SJSA1 (cell line): Measurements from ENCODE around the gene HS3ST5. TPM values are rescaled to one million over a fixed set of nuclear protein-coding genes. Genes with fewer than 3 reads are reported as not detected.
"Not testable (repeated sequence)": the region's sequence is repeated elsewhere in the genome, so short reads cannot be mapped to it uniquely, and the experiment has no call there.

Source experiments
- DNase-seq, 2 experiments: peaks; one replicate each; pipeline ENCODE4 v3.0.0-alpha.2; 2015 to 2020; ENCODE audit warnings: low spot score in 2 of 2, low read depth in 1 of 2
- H3K27ac ChIP-seq: fragments of 250-450 bp; sonication (Bioruptor Pico); 2 replicates; pipeline ENCODE4 v1.5.1; 2020; ENCODE audit warnings: mild to moderate bottlenecking, moderate library complexity
- H3K27me3 ChIP-seq: fragments of 250-450 bp; sonication (Bioruptor Pico); replicated peaks from 2 replicates; pipeline ENCODE4 v1.5.1; 2020; ENCODE audit warnings: mild to moderate bottlenecking, moderate library complexity
- H3K36me3 ChIP-seq: fragments of 250-450 bp; sonication (Bioruptor Pico); 2 replicates; pipeline ENCODE4 v1.5.1; 2020; ENCODE audit warnings: mild to moderate bottlenecking
- H3K4me1 ChIP-seq: fragments of 250-450 bp; sonication (Bioruptor Pico); replicated peaks from 2 replicates; pipeline ENCODE4 v1.6.1; 2021; ENCODE audit warnings: mild to moderate bottlenecking
- H3K4me3 ChIP-seq: fragments of 250-450 bp; sonication (Bioruptor Pico); 2 replicates; pipeline ENCODE4 v1.5.1; 2020; ENCODE audit warnings: mild to moderate bottlenecking
- H3K9me3 ChIP-seq: fragments of 250-450 bp; sonication (Bioruptor Pico); replicated peaks from 2 replicates; pipeline ENCODE4 v1.5.1; 2020; ENCODE audit warnings: mild to moderate bottlenecking
- total RNA-seq: library from RNA; depleted of rRNA; stranded (reverse); fragments of >200 nt; shearing (Covaris generic); gene quantifications from 2 replicates; pipeline ENCODE4 v1.2.3, GENCODE V29; 2014

HS3ST5 gene
- total RNA-seq, 1 experiment from 2014 or later, result 2.9 TPM

GRCh38 chr6:114033606-114034005 is 309.2 kb downstream of the HS3ST5 start:
- no peaks in the 10 kb centered on the region; the same call in 1 of the 2 replicates for H3K36me3 ChIP-seq
- H3K9me3 ChIP-seq, result no peaks in the 10 kb centered on the region
- H3K4me1 ChIP-seq, result peaks cover 24% of the 10 kb centered on the region
- H3K4me3 ChIP-seq, result no peak overlapping the region
- DNase-seq, result peak in 1 of 2 experiments; percentile 20
- H3K27ac ChIP-seq, result peak overlapping the region; percentile 46
- no peaks in the 10 kb centered on the region for H3K27me3 ChIP-seq

DNA sequence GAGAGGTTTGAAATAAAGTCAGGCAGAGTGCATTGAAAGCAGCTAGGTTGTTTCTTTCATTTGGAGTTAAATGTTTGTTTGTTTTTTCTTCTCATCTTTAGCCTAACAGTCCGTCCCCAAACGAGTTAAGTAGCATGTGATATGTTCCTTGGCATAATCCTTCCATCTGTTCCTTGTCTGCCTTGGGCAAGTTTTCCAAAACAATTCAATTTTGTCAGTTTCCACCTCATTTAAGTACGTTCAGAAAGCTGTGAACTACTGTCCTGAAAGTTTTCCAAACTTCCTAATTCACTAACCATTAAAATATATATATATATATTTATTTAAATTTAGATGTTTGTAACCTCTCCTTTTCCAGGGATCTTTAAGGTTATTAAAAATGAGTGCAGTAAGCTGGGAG is 310.1 kb downstream of the HS3ST5 start:
- H3K27ac ChIP-seq, result no peak overlapping the region
- peaks cover 24% of the 10 kb centered on the region for H3K4me1 ChIP-seq
- no peaks in the 10 kb centered on the region for H3K9me3 ChIP-seq
- no peak overlapping the region for H3K4me3 ChIP-seq
- no peak for DNase-seq
- H3K27me3 ChIP-seq, result no peaks in the 10 kb centered on the region
- no peaks in the 10 kb centered on the region; the same call in 1 of the 2 replicates for H3K36me3 ChIP-seq

DNA sequence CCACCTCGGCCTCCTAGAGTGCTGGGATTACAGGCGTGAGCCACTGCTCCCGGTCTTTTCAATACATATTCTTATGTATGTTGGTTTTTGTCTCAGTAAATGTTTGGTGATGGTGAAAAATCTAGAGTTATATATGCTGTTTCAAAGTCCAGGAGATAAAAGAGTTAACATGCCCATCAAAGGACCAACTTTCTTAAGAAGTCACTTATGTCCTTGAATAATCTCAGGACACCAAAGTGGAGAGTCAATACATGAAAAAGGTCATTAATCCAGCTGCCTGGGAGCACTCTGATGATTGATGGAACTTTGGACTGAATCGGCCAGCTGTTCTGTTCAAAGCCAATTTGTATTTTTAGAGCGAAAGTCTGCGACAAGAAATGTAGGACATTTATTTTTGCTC is 312.1 kb downstream of the HS3ST5 start:
- no peak for DNase-seq
- no peaks in the 10 kb centered on the region for H3K9me3 ChIP-seq
- H3K4me1 ChIP-seq, result peaks cover 24% of the 10 kb centered on the region
- no peak overlapping the region for H3K27ac ChIP-seq
- H3K36me3 ChIP-seq, result no peaks in the 10 kb centered on the region; the same call in 1 of the 2 replicates
- H3K4me3 ChIP-seq, result no peak overlapping the region
- H3K27me3 ChIP-seq, result no peaks in the 10 kb centered on the region

- no peak for DNase-seq
- no peaks in the 10 kb centered on the region for H3K4me1 ChIP-seq
- H3K36me3 ChIP-seq, result peaks cover 8% of the 10 kb centered on the region
- H3K9me3 ChIP-seq, result no peaks in the 10 kb centered on the region
- no peaks in the 10 kb centered on the region for H3K27me3 ChIP-seq
- no peak overlapping the region for H3K4me3 ChIP-seq
- H3K27ac ChIP-seq, result no peak overlapping the region
Observed at GRCh38 chr6:114024746-114025145, 318.1 kb downstream of the HS3ST5 start.

DNA sequence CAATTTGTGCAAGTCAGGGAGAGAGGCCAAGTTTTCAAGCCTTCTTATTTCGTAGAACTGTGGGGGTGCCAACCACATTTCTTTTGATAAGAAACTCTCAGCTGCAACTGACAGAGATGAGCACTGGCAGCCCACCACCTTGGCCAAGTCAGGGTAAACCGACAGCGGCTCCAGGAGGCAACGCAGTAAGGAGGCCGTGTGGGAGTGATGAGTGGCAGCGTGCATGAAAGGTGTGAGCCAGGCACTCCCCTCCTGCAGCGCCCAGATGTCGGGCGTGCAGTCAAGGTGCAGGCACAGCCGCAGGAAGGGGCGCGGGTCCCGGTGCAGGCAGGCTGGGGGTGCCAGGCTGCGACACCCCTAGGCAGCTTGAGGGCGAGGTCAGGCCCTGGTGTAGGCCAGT is 322.6 kb downstream of the HS3ST5 start:
- Histone ChIP-seq H3K36me3 (peaks cover 14% of the 10 kb centered on the region), H3K9me3 (no peaks in the 10 kb centered on the region)
- DNase-seq, result no peak

GRCh38 chr6:114017146-114017545 is 325.7 kb downstream of the HS3ST5 start:
- H3K36me3 ChIP-seq, H3K27me3 ChIP-seq, H3K9me3 ChIP-seq, H3K4me3 ChIP-seq: not testable (repeated sequence)
- H3K27ac ChIP-seq, result peak overlapping the region; percentile 85
- peaks cover 21% of the 10 kb centered on the region for H3K4me1 ChIP-seq
- DNase-seq, result peak; percentile 75 to 91

More for the DNA sequence above, 322.6 kb downstream of the HS3ST5 start:
- no peak overlapping the region for H3K27ac ChIP-seq
- H3K27me3 ChIP-seq, result no peaks in the 10 kb centered on the region
- H3K4me1 ChIP-seq, result peaks cover 21% of the 10 kb centered on the region
- no peak overlapping the region for H3K4me3 ChIP-seq

GRCh38 chr6:114014106-114014505 is 328.7 kb downstream of the HS3ST5 start:
- not testable (repeated sequence) for DNase-seq, H3K9me3 ChIP-seq, H3K27ac ChIP-seq, H3K4me3 ChIP-seq, H3K36me3 ChIP-seq, H3K27me3 ChIP-seq
- H3K4me1 ChIP-seq, result peaks cover 30% of the 10 kb centered on the region

- not testable (repeated sequence) for H3K27ac ChIP-seq, H3K4me3 ChIP-seq, H3K9me3 ChIP-seq, H3K36me3 ChIP-seq, DNase-seq, H3K27me3 ChIP-seq
- peaks cover 35% of the 10 kb centered on the region for H3K4me1 ChIP-seq
Observed at GRCh38 chr6:114011486-114011885, 331.3 kb downstream of the HS3ST5 start.

DNA sequence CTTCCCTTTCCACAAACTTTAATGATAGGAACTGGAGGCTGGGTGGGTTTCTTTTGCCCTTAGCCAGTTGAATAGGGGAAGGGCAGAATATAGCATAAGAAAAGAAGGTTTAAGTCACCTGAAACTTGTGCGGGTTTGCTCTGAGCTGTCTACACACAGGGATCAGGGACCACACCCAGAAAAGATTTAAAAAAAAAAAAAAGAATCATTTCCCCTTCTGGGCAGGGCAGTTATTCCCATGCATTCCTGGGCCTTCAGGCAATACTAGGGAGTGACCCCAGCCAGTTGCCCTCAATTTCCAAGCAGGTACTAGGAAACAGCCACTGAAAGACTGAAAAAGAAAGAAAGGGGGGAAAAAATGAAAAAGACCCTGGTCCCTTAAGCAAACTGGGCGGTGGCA is 332.3 kb downstream of the HS3ST5 start:
- no peaks in the 10 kb centered on the region for H3K9me3 ChIP-seq
- no peak overlapping the region for H3K27ac ChIP-seq
- no peaks in the 10 kb centered on the region for H3K27me3 ChIP-seq
- no peaks in the 10 kb centered on the region for H3K36me3 ChIP-seq
- no peak for DNase-seq
- H3K4me1 ChIP-seq, result peaks cover 35% of the 10 kb centered on the region
- no peak overlapping the region for H3K4me3 ChIP-seq

- H3K27ac ChIP-seq, result peak overlapping the region; percentile 74; the same call in 1 of the 2 replicates
- H3K27me3 ChIP-seq, result no peaks in the 10 kb centered on the region
- no peak for DNase-seq
- H3K4me1 ChIP-seq, result peaks cover 35% of the 10 kb centered on the region
- H3K36me3 ChIP-seq, result no peaks in the 10 kb centered on the region; the same call in 1 of the 2 replicates
- H3K4me3 ChIP-seq, result no peak overlapping the region
- H3K9me3 ChIP-seq, result no peaks in the 10 kb centered on the region
Observed at GRCh38 chr6:114009192-114009591, 333.6 kb downstream of the HS3ST5 start.

DNA sequence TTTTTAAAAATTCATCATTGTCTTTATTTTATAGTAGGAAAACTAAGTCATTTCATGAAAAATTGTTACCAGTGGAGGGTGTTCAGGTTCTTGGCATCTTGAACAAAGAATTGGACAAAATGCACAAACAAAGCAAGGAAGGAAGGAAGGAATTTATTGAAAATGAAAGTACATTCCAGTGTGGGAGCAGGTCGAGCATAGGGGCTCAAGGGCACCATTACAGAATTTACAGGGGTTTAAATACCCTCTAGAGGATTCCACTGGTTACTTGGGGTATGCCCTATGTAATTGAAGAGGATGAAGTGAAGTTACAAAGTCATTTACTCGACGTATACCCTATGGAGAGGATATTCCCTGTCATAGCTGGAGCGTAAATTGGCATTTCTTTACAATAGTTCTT is 334.5 kb downstream of the HS3ST5 start:
- no peak overlapping the region for H3K4me3 ChIP-seq
- no peaks in the 10 kb centered on the region; the same call in 1 of the 2 replicates for H3K36me3 ChIP-seq
- peaks cover 35% of the 10 kb centered on the region for H3K4me1 ChIP-seq
- DNase-seq, result peak in 1 of 2 experiments; percentile 55
- no peaks in the 10 kb centered on the region for H3K9me3 ChIP-seq
- peak overlapping the region; percentile 74 for H3K27ac ChIP-seq
- no peaks in the 10 kb centered on the region for H3K27me3 ChIP-seq

DNA sequence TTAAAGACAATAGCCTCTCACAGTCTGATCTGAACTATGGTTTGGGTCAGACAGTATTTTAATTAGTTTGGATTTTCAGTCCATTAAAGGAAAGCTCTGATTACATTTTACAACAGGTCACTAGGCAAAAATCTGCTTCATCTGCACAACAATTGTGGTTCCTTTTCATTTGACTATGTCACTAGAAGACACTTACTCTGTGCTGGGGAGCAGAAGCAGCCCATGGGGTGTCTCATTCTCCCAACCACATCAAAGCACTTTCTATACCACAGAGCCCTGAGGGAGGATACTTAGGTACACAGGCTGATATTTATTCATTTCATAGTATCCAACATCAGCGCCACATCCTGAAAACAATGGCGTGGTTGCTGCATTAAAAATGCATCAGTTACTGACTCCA is 335.3 kb downstream of the HS3ST5 start:
- Histone ChIP-seq H3K4me3 (no peak overlapping the region), H3K27me3 (no peaks in the 10 kb centered on the region), H3K36me3 (no peaks in the 10 kb centered on the region; the same call in none of the 2 replicates), H3K27ac (peak overlapping the region; percentile 74), H3K9me3 (no peaks in the 10 kb centered on the region), H3K4me1 (peaks cover 35% of the 10 kb centered on the region)
- peak; percentile 65 to 80 for DNase-seq
